HCEC 1CT (cell line): ENCODE results near the gene RASGRP2.

Source experiments
- DNase-seq: peaks from one replicate; pipeline ENCODE4 v3.0.0-alpha.2; 2017

Gene RASGRP2

GRCh38 chr11:64692764-64693331 lies 51.1 kb downstream of the RASGRP2 start:
- no peak for DNase-seq

DNA sequence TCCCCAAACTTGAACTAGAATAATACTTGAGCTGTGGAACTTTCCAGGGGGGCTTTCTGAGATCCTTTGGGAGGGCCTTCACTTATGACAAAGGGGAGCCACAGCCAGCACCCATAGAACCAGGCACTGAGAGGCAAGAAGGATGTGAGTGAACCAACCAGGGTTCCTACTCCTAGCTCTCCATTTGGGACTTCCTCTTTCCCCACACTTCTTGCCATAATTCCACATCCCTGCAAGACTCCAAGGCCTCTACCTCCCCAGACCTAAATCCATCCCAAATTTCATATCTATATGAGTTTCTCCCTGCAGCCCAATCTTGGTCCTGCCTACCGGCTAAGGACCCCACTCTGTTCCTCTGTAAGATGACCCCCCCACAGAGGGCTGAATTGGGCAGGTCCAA lies 52.4 kb downstream of the RASGRP2 start:
- DNase-seq, result no peak

GRCh38 chr11:64690235-64690634 lies 53.7 kb downstream of the RASGRP2 start:
- DNase-seq, result no peak

GRCh38 chr11:64688534-64688982 lies 55.4 kb downstream of the RASGRP2 start:
- peak; percentile 75 for DNase-seq

DNA sequence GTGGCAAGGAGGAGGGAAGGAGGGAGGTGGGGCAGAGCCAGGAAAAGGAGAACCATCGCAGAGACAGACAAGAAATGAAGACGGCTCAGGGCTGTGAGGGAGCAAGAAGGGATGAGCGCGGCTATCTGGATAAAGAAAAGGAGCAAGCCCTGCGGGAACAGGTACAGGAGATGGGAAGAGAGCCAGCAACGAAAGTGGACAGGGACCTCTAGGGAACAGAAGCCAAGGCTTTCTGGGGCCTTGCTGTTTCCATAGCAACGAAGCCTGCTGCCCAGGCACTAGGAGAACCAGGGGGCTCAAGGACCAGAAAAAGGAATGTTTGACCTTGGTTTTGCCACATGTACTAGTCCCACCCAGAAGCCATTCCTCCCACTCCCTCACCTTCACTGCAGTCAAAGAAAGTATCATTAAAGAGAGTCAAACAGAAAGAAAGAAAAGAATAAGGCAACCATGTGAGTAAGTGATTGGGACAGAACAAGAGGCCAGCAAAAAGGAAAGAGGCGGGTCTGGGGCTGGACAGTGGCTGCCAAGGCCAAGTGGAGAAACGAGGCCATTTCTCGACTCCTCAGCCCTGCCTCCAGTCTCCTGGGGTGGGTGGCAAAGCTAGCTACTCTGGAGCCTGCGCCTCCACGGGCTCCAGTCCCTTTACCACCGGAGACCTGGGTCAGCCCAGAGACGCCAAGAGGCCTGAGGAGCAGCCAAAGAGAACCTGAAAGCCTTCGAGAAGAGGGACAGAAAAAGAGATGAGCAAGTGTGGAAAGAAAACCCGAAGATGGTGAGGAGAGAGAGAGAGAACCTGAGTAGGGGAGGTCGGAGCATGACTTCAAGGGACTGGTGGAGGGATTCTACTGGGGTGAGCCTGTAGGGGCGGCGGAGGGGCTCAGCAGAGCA lies 56.1 kb downstream of the RASGRP2 start:
- no peak for DNase-seq

DNA sequence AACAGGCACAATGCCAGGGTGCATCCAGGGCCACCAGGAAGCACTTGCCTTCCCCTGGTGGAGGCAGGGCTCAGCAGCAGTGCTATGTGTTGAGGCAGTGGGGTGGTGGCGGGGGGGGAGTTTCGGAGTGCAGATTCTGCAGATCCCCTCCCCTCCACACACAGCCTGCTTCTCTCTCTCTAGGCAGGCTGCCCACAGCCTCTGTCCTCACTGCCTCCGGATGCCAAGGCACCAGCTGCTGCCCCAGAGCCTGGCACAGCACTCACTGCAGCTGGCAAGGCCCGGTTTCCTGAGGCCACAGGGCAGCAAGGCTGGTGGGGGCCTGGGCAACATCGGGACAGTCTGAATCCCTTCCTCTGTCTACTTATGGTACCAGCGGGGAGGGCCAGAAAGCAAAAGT lies 56.7 kb downstream of the RASGRP2 start:
- DNase-seq, result no peak

DNA sequence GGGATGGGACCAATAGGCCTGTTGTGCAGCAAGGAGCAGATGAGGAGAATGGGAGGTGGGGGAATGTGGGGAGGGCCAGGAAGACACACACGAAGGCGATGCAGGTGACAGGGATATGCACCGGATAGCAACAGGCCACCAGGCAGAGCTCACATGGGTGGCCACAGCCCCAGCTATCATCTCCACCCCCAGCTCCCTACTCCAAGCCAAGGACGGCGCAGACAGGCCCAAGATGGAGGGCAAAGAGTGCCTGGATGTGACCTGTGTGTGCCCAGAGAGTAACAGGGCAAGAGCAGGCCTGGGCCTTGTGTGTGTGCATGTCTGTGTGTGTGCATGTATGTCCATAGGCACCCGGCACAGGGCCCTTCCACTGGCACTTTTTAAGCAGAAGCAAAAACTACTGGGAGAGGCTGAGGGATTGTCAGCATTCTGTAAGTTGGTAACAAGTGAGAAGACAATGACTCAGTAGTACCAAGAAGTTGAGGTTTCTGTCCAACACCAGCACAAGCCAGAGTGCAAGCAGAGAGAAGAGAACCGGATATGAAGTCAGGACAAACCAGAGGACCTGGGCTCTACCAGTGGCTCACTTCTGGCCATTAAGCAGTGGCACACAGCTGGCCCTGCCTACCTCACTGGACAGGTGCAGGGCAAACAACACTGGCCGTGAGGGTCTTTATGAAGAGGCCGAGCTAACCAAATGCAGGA lies 57.3 kb downstream of the RASGRP2 start:
- no peak for DNase-seq

GRCh38 chr11:64685536-64685935 lies 58.4 kb downstream of the RASGRP2 start:
- DNase-seq, result no peak

DNA sequence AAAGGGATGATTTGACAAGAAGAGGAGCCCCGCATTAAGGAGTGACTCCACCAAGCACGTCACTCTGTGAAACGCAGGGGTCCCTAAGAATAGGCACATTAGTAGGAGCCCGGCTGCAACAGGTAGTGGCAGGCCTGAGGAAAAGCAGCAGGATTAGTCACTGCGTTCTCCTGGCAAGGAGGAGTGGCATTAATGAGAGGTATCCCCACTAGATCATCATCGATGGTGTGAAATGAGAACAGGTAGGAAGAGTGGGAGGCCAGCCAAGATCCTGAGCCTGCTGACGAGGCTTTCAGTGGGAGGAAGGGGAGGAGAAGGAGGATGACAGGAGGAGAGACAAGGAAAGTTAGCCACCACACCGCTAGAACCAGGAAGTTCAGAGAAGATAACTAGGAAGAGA lies 59.6 kb downstream of the RASGRP2 start:
- no peak for DNase-seq

GRCh38 chr11:64681171-64681570 lies 62.8 kb downstream of the RASGRP2 start:
- no peak for DNase-seq

GRCh38 chr11:64679846-64680245 lies 64.1 kb downstream of the RASGRP2 start:
- DNase-seq, result no peak

GRCh38 chr11:64677441-64678023 lies 66.4 kb downstream of the RASGRP2 start:
- DNase-seq, result no peak
